Mesodermal cell (in vitro differentiated cells): Measurements from ENCODE around the gene ISM1.

Source experiments
- H3K27ac ChIP-seq: 2 replicates; pipeline ENCODE4 v1.7.0; 2013; ENCODE audit warnings: mild to moderate bottlenecking, low read depth, low read length, moderate library complexity; ENCODE audit not compliant: severe bottlenecking
- H3K36me3 ChIP-seq: 2 replicates; pipeline ENCODE4 v1.7.1; 2013; ENCODE audit warnings: mild to moderate bottlenecking, low read length, moderate library complexity; ENCODE audit not compliant: control insufficient read depth, insufficient read depth
- H3K4me1 ChIP-seq: one replicate; pipeline ENCODE4 v1.7.1; 2013; ENCODE audit warnings: mild to moderate bottlenecking, low read length; ENCODE audit not compliant: insufficient read depth, control insufficient read depth, poor library complexity, severe bottlenecking
- H3K4me3 ChIP-seq: 2 replicates; pipeline ENCODE4 v1.7.0; 2013; ENCODE audit warnings: low read length, control low read depth, mild to moderate bottlenecking; ENCODE audit not compliant: insufficient read depth, poor library complexity, severe bottlenecking; ENCODE audit errors: extremely low read depth
- H3K9me3 ChIP-seq: 2 replicates; pipeline ENCODE4 v1.7.1; 2013; ENCODE audit warnings: mild to moderate bottlenecking, low read length, moderate library complexity; ENCODE audit not compliant: control insufficient read depth
- WGBS, 2 experiments: methylation state at CpG; one replicate each; pipeline ENCODE4 v1.1.5; 2013; ENCODE audit warnings: missing lambda C conversion rate in 2 of 2; ENCODE audit not compliant: insufficient coverage in 2 of 2; 5-methylcytosine and 5-hydroxymethylcytosine counted together

The ISM1 gene

GRCh38 chr20:13294522-13294921, 73.4 kb downstream of the ISM1 start:
- Histone ChIP-seq H3K27ac (no peak overlapping the region), H3K4me3 (no peak overlapping the region), H3K9me3 (no peaks in the 10 kb centered on the region), H3K4me1 (no peaks in the 10 kb centered on the region), H3K36me3 (peaks cover 52% of the 10 kb centered on the region)
- 90 to 93% methylated on average over 1 to 2 of the region's 2 CpGs for WGBS, 2 experiments

DNA sequence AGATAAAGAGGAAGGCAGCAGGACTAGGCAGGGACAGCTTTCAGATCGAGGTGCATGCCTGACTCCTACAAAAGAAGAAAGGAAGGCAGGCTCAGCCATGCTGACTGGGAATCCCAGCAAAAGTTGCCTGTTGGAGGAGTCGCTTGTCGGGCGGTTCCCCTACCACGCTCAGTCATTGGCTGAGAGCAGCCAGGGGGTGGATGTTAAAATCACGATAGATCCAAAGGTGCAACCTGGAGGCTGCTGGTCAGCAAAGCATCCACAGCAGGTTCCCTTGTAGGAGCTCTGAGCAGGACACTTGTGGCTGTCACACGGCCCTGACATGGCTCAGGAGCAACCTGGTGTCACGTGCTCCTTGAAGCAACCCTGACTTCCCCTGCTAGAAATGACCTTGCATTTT, 74.6 kb downstream of the ISM1 start:
- no peak overlapping the region for H3K4me3 ChIP-seq
- no peaks in the 10 kb centered on the region for H3K4me1 ChIP-seq
- H3K9me3 ChIP-seq = no peaks in the 10 kb centered on the region
- no peak overlapping the region for H3K27ac ChIP-seq
- 88 to 93% methylated on average over 7 to 8 of the region's 8 CpGs for WGBS, 2 experiments
- H3K36me3 ChIP-seq = peaks cover 47% of the 10 kb centered on the region

GRCh38 chr20:13296070-13296469, 75.0 kb downstream of the ISM1 start:
- Histone ChIP-seq H3K36me3 (peaks cover 44% of the 10 kb centered on the region), H3K4me3 (no peak overlapping the region)
- WGBS, 2 experiments = 96 to 100% methylated on average over 1 to 3 of the region's 4 CpGs

GRCh38 chr20:13297147-13297899, 76.2 kb downstream of the ISM1 start:
- no peak overlapping the region for H3K27ac ChIP-seq
- H3K4me1 ChIP-seq = no peaks in the 10 kb centered on the region
- H3K36me3 ChIP-seq = peaks cover 34% of the 10 kb centered on the region
- 93 to 98% methylated on average over 4 of the region's 5 CpGs for WGBS, 2 experiments
- no peak overlapping the region for H3K4me3 ChIP-seq
- H3K9me3 ChIP-seq = no peaks in the 10 kb centered on the region

More at GRCh38 chr20:13296070-13296469, 75.0 kb downstream of the ISM1 start:
- Histone ChIP-seq H3K9me3 (no peaks in the 10 kb centered on the region), H3K4me1 (no peaks in the 10 kb centered on the region), H3K27ac (no peak overlapping the region)

- Histone ChIP-seq H3K4me3 (no peak overlapping the region), H3K9me3 (no peaks in the 10 kb centered on the region), H3K36me3 (peaks cover 32% of the 10 kb centered on the region), H3K27ac (no peak overlapping the region), H3K4me1 (peaks cover 5% of the 10 kb centered on the region)
- 93 to 95% methylated on average over 27 to 29 of the region's 29 CpGs for WGBS, 2 experiments
Observed at GRCh38 chr20:13298692-13299373, 77.8 kb downstream of the ISM1 start.

- Histone ChIP-seq H3K36me3 (peaks cover 26% of the 10 kb centered on the region), H3K27ac (no peak overlapping the region), H3K9me3 (no peaks in the 10 kb centered on the region), H3K4me1 (peaks cover 5% of the 10 kb centered on the region), H3K4me3 (no peak overlapping the region)
- WGBS, 2 experiments = 97% methylated on average over 11 to 18 of the region's 18 CpGs
Observed at GRCh38 chr20:13299401-13299800, 78.3 kb downstream of the ISM1 start.

GRCh38 chr20:13301596-13301995, 80.5 kb downstream of the ISM1 start:
- WGBS, 2 experiments = 95 to 100% methylated on average over 2 of the region's 2 CpGs
- Histone ChIP-seq H3K4me1 (peaks cover 5% of the 10 kb centered on the region), H3K27ac (no peak overlapping the region), H3K4me3 (no peak overlapping the region), H3K9me3 (no peaks in the 10 kb centered on the region), H3K36me3 (peaks cover 18% of the 10 kb centered on the region)

GRCh38 chr20:13302647-13303450, 81.8 kb downstream of the ISM1 start:
- no peak overlapping the region for H3K4me3 ChIP-seq
- H3K9me3 ChIP-seq = no peaks in the 10 kb centered on the region
- WGBS, 2 experiments = 89 to 94% methylated on average over 4 of the region's 9 CpGs
- peaks cover 5% of the 10 kb centered on the region for H3K4me1 ChIP-seq
- no peak overlapping the region for H3K27ac ChIP-seq
- H3K36me3 ChIP-seq = peaks cover 12% of the 10 kb centered on the region

GRCh38 chr20:13305284-13305683, 84.2 kb downstream of the ISM1 start:
- Histone ChIP-seq H3K27ac (no peak overlapping the region), H3K4me1 (peaks cover 5% of the 10 kb centered on the region), H3K4me3 (no peak overlapping the region), H3K9me3 (no peaks in the 10 kb centered on the region), H3K36me3 (no peaks in the 10 kb centered on the region)
- 100% methylated on average over 3 to 4 of the region's 6 CpGs for WGBS, 2 experiments

DNA sequence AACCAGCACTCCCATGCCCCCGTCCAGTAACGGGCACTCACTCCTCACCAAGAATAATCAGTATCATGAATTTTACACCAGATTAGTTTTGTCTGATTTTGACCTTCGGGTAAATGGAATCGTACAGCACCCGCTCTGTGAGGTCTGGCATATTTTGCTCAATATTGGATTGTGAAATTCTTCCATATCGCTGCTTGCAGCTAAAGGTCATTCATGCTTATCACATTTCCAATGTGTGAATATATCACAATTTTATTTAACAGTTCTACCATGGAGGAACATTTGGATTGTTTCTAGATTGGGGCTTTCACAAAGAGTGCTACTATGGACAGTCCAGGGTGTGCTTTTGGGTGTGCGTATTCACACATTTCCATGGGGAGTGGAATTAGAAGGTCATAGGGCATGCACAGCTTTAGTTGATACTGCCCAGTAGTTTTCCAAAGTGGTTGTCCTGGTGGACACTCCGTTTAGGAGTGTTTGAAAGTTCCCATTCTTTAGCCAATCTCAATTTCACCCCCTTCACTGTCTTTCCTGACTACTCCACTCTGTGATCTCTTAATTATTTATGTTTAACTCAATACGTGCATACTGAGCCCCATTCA, 86.6 kb downstream of the ISM1 start:
- 87 to 96% methylated on average over 5 to 7 of the region's 9 CpGs for WGBS, 2 experiments
- Histone ChIP-seq H3K4me1 (peaks cover 4% of the 10 kb centered on the region), H3K36me3 (no peaks in the 10 kb centered on the region), H3K9me3 (no peaks in the 10 kb centered on the region), H3K4me3 (no peak overlapping the region), H3K27ac (no peak overlapping the region)
